HG03066 (cell line): ENCODE data around the gene WWOX.

Experiments used
- ATAC-seq: cut with Tn5 transposase; IDR thresholded peaks from one replicate; pipeline ENCODE4 v1.9.1; 2021; ENCODE audit warnings: low read depth; ENCODE audit not compliant: unreplicated experiment

The WWOX gene

GRCh38 chr16:78140818-78141466 lies 41.5 kb downstream of the WWOX start:
- ATAC-seq, result no peak

- no peak for ATAC-seq
Measured at GRCh38 chr16:78142788-78143187, 43.3 kb downstream of the WWOX start.

GRCh38 chr16:78146807-78147206 lies 47.4 kb downstream of the WWOX start:
- ATAC-seq, result no peak

GRCh38 chr16:78147911-78148401 lies 48.5 kb downstream of the WWOX start:
- no peak for ATAC-seq

- no peak for ATAC-seq
Measured at GRCh38 chr16:78150233-78150632, 50.8 kb downstream of the WWOX start.

- no peak for ATAC-seq
Measured at GRCh38 chr16:78154729-78155461, 55.4 kb downstream of the WWOX start.

- ATAC-seq, result no peak
Measured at GRCh38 chr16:78155791-78156345, 56.4 kb downstream of the WWOX start.

GRCh38 chr16:78161023-78161729 lies 61.7 kb downstream of the WWOX start:
- ATAC-seq, result no peak

GRCh38 chr16:78163772-78164670 lies 64.6 kb downstream of the WWOX start:
- ATAC-seq, result no peak

GRCh38 chr16:78170494-78170933 lies 71.1 kb downstream of the WWOX start:
- ATAC-seq, result no peak

GRCh38 chr16:78175287-78175686 lies 75.8 kb downstream of the WWOX start:
- ATAC-seq, result no peak

GRCh38 chr16:78176435-78176834 lies 77.0 kb downstream of the WWOX start:
- no peak for ATAC-seq

GRCh38 chr16:78177218-78177617 lies 77.8 kb downstream of the WWOX start:
- ATAC-seq, result no peak

- ATAC-seq, result no peak
Measured at GRCh38 chr16:78177987-78178386, 78.5 kb downstream of the WWOX start.

- no peak for ATAC-seq
Measured at GRCh38 chr16:78179666-78180065, 80.2 kb downstream of the WWOX start.

GRCh38 chr16:78180349-78180748 lies 80.9 kb downstream of the WWOX start:
- no peak for ATAC-seq

GRCh38 chr16:78183437-78184237 lies 84.2 kb downstream of the WWOX start:
- ATAC-seq, result no peak

GRCh38 chr16:78184238-78185183 lies 85.1 kb downstream of the WWOX start:
- no peak for ATAC-seq
